DMS 273 (cell line): Measurements from ENCODE around the gene MAD1L1.

ENCODE experiments used
- DNase-seq: peaks from one replicate; lab custom pipeline; 2025; ENCODE audit not compliant: unreplicated experiment; lab: John Stamatoyannopoulos, UW

Gene MAD1L1

DNA sequence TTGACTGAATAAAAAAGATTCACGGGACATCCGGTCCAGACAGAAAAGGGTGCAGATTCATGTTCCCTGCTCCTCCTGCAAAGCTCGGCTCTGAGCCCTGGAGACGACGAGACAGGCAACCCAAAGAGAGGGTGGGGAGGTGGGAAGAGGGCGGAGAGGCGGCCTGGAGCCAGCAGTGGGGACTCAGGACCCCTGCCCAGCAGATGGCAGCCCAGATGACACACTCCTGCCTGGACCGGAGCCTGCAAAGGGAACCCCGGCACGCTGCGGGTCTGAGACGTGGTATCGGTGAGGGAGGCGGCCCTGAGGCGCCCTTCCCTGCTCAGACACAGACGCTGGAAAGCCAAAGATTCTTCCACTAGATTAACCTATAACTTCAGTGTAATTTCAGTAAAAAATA, 311.9 kb downstream of the MAD1L1 start:
- no peak for DNase-seq

DNA sequence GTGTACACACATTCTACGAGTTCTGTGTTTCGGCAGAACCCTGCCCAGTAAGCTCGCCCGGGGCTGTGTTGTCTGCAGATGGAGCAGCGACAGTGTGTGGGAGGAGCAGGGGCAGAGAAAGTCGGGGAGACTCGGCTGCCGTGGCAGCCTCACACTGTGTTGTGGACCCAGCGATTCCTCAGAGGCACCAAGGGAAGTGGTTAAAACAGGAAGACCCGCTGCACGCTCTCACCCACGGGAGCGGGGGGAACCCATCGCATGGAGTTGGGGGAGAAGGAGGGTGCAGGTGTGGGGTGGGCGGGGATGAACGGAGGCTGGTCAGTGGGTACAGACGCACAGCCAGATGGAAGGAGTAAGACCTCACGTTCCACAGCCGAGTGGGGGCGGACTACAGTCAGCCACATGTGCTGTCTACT, 312.5 kb downstream of the MAD1L1 start:
- no peak for DNase-seq

DNA sequence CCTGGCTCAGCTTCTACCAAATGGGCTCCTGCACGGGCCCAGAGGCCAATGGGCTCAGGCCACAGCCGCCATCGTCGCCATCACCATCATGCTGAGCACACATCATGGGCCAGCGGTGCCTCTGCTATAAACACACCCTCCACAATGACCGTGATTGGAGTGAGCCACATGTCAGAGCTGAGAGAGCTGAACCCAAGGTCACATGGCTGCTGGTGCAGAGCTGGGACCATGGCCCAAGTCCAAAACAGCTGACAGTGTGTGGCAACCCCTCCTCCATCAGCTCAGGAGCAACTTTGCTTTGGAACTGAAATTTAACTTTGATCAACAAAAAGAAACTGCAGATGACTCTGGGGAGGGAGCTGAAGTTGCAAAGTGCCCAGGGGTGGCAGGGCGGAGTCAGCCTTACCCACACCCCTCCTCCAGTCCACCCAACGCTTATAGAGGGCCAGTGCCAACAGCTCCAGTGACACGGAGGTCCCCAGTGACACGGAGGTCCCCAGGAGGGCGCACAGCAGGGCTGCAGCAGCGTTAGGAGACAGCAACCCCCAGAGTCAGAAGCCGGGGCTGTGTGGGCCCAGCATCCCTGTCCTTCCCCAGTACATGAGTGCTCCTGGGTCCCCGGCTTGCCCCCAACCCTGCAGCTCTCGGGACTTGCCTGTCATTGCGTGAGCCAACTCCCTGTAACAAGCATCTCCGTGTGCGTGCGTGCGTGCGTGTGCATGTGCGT, 313.0 kb downstream of the MAD1L1 start:
- DNase-seq, result no peak

DNA sequence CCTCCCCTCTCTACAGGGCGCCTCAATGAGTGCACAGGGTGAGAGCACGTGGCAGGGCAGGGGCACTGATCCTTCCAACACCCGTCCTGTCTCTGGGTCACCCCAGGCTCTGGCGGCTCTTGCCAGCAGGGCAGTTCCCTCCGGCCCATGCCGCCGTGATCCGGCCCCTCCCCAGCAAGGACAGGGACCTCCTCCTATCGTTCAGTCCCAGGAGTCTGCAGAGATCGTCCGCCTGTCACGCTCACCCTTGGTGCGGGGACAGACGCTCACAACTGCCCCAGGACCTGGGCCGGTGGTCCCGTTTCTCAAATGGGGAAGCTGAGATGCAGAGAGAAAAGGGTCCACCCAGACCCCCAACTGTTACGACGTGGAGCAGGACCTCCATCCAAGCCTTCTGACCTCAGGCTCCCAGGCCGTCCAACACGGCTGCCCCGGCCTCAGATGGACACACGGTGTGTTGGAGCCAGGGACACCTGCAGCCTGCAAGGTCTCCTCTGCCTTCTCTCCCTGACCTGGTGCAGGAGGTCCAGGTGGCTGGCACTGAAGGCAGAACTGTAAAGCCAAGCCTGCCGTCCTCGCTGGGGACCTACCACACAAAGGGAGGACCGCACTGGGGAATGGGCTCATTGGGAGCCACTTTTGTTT, 313.7 kb downstream of the MAD1L1 start:
- no peak for DNase-seq

DNA sequence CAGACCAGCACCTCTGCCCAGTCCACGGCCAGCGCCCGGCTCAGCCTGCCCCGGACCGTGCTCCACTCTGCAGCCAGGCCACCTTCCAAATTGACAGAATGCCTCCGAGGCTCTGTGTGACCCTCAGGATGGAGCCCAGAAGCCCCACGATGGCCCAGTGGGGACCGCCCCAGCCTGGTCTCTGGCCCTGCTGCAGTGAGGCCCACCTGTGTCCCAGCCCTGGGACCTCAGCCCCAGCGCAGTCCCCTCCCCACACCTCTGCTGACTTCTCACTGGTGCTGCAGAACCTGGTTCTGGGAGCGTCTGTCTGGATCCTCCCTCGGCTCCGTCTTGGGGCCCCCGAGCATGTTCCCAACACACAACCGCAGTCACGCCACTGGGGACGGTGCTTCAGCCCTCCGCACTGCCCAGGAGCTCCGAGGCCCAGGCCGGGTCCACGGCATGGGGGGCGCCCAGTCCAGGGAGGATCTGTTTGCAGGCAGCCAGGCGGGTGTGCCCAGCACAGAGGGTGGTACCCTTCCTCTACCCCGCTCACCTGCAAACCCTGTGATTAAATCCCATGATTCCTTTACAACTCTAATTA, 314.6 kb downstream of the MAD1L1 start:
- no peak for DNase-seq

DNA sequence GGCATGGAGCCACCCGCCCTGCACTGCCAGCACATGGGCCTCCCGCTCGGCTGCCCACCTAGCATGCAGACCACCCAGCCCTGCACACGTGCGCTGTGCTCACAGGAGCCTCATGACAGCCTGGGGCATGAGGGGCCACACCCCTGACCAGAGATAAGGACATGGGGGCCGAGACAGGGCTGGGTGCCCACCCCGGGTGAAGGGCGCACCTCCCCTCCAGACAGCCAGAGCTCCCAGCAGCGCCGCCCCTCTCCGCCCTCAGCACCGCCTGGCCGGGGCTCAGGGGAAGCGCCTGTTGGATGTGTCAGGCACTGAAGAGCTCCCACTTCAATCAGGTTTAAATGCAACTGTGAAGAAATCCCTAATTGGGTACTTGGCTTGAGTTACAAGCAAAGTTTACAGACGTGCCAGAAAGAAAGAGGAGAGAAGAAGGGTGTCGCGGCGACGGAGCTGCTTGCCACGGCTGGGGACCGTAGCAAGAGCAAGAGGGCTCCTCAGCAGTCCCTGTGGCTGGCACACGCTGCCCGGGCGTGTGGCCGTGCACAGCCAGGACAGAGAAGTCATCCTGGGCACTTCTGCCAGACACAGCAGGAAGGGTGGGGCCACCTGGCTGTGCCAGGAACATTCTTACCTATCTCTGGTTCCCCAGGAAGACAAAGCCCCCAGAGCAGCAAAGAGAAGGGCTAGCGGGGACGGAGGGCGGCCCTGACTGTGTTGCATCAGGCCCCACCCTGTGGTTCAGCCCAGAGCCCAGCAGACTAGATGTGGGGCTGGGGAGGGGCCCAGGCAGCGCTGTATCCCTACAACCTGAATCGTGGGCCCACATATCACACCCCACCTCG, 315.3 kb downstream of the MAD1L1 start:
- no peak for DNase-seq

DNA sequence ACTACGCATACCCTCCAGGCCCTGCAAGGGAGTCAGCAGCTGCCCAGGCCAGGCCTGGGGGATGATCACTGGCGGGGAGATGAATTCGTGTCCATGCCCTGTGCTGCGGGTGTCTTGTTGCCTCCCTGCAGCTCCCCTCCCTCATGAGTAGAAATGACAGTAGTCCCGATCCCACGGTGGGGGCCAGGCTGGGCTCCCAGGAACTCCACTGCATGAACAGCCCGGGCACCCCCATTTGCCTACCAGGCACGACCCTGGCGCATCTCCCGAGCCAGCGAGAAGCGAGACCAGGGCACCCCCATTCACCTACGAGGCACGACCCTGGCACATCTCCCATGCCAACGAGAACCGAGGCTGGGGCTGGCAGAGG, 316.2 kb downstream of the MAD1L1 start:
- DNase-seq, result no peak

DNA sequence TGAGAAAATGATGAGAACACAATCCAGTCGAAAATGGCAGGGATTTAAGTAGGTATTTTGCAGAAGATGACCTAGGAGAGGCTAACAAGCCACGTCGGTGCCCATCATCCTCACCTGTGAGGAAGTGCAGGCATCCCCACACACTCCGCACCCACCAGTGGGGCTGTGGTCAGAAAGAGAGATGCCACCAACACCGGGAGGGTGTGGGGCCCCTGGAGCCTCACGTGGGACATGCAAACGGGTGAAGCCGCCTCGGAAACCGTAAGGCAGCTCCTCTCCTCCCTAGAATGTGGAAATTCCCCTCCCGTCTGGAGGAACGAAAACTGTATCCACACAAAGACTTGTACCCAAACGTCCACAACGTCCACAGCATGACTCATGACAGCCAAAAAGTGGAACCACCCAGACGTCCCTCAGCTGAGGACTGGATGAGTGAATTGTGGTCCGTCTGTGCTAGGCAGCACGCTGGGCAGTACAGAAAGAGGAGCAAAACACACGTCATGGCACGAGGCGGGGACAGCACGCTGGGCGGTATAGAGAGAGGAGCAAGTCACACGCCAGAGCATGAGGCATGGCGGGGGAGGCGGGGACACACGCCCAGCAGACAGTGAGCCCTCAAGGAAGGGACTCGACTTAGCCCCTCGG, 316.7 kb downstream of the MAD1L1 start:
- DNase-seq, result no peak

DNA sequence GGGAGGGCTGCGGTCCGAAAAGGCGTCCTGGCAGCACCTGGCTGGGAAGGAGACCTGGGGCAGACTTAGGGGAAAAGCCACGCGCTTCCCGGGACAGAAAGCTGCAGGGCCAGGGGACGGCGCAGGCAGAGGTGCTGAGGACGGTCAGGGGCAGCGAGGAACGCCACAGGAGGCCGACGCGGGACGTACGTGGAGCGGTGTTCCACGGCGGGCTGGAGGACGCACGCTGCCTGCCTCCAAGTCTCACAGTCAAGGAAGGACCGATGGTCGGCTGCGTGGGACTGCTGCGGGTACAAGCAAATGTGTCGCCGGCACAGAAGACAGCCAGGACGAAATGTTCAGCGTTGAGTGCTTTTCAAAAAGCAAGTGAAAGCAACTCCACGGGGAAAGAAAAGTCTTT, 317.4 kb downstream of the MAD1L1 start:
- DNase-seq, result no peak

DNA sequence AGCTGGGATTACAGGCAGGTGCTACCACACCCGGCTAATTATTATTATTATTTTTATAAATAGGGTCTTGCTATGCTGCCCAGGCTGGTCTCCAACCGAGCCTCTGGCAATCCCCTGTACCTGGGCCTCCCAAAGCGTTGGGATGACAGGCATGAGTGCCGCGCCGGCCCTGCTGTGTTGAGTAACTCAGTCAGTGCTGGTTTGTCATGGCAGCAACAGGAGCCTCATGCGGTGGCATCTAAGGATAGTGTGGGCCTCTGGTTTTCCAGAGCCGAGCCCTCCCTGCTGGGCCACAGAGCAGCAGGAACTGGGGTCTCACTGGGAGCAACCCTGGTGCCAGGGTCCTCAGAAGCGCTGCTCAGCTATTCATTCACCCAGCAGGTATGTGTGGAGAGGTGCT, 318.0 kb downstream of the MAD1L1 start:
- DNase-seq, result no peak

DNA sequence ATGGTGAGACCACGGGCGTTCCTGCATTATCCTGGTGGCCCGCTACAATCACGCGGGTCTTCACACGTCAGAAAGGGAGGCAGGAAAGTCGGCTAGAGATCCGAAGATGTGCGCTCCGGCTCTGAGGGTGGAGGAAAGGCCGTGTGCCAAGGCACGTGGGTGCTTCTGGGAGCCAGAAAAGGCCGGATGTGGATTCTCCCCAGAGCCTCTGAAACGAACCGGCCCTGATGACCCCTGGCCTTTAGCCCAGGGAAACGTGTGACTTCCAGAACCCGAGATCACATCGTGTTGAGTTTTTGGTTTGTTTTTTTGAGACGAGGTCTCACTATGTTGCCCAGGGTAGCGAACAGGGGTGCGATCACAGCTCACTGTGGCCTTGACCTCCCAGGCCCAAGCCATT, 318.4 kb downstream of the MAD1L1 start:
- DNase-seq, result no peak

DNA sequence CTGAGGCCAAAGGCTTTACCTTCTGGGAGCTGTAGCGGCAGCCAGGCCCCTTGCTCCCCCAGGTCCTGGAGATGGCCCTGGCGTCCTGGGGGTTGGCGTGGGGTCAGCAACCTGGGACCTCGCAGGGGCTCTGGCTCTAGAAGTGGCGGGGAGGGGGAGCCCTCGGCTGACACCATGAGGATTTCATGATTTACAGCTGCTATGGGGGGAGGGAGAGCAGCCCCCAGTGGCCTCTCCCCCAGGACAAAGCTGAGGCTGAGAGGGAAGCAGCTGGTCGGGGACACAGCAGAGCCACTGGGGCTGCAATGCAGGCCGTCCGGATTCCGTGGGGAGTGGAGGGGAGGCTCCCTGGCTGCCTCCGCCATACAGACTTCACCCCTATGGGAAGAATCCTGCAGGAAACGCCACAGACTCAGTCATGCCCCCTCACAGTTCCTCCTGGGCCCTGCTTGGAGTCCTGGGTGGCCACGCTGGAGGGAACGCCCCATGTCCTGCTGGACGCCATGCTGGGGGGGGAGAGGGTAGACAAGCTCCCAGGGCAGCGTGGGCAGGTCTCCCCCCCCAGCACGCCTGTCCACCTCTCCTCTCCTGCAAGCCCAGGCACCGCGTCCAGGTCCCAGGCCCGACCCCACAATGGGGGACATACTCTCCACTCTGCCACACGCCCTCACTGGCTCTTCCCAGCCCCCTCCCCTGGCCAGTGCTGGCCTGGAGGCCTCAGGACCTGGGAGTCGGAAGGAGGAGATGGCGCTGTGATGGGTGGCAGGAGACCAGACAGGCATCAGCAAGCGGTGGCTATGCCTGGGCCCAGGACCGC, 319.1 kb downstream of the MAD1L1 start:
- no peak for DNase-seq

DNA sequence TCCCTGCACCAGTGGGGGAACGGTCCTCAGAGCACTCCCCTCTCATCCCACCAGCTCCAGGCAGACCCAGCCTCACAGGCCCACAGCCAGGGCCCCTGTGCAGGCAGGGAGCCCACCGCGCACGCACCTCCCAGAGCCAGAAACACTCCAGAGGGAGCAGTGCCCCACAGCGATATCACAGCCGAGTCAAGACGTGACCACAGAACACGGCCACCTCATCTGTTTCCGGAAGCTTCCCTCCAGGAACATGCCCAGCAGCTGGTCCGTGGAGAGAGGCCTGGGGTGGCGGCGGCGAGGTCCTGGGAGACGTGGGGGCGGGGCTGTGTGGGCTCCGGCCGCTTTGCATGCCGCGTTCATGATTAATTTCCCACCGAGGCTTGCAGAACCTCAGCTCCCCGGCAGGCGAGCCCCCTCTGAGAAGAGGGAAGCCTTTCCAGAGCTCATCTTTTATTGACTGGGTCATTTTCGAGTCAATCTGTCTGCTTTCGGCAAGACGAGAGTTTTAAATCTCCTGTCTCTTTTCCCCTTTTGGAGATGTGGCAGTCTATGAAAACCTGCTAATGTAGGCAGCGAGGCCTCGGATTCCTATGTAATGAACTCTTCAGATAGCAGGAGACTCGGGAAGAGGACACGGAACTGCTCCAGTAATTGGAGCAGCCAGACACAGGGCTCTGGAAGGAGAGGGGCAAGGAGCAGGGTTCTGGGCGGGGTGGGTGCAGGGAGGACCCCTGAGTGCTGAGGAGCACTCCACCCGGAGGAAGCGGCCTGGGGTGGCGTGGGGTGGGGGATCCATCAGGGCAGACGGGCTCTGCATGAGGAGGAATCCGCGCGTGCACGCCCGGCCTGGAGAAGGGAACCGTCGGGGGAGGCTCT, 319.9 kb downstream of the MAD1L1 start:
- DNase-seq, result no peak

DNA sequence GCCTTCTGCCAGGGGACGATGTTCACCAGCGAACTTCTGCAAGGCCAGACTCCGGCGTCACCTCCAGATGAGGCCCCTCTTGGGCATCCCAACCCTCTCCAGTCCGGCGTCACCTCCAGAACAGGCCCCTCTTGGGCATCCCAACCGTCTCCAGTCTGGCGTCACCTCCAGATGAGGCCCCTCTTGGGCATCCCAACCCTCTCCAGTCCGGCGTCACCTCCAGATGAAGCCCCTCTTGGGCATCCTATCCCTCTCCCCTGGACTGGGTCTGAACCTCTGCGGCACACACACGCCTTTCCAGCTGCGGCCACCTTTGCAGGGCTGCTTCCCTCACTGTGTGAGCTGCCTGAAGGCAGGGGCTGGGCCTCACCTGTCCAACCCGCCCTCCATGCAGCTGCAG, 321.2 kb downstream of the MAD1L1 start:
- no peak for DNase-seq

DNA sequence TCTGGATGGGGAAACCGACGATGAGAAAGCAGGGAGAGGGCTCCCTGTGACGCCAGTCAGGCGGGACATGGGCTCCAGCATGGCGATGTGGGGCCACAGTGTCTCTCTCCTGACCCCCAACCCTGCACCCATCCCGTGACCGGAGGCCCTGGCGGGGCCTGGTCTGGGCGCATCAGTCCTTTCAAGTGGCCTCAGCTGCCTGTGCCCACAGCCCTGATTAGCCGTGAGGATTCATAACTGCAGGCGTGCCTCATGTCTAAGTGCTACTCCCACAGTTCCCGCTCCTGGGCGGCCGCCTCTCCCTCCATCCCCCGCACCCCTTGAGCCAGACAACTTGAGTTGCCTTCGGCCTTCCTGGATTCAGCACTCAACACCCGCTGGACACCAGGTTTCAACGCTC, 321.9 kb downstream of the MAD1L1 start:
- no peak for DNase-seq

DNA sequence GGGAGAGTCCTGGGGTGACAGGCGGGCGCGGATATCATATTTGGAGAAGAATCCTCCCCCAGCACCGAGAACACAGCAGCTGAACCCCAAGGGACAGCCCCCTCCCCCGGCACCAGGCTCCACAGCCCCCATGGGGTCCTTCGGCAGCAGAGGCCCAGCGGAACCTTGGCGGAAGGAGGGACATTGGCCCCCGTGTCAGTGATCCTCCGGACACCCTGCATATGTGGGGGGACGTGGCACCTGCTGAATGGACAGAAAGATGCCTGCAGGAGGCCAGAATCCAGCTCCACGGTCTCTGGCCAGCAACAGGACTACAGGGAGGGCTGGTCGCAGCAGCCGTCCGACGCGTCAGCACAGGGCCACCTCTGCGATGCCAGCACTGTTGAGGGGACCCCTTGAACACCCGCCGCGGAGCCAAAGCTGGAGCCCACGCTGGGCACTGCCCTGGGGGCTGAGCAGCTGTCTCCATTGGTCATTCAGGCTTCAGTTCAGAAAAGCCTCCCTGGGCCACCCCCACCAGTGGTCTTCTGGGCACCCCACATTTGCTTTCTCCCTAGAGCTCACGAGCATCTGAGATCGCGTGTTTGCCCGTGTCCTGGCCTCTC, 322.6 kb downstream of the MAD1L1 start:
- DNase-seq, result no peak

DNA sequence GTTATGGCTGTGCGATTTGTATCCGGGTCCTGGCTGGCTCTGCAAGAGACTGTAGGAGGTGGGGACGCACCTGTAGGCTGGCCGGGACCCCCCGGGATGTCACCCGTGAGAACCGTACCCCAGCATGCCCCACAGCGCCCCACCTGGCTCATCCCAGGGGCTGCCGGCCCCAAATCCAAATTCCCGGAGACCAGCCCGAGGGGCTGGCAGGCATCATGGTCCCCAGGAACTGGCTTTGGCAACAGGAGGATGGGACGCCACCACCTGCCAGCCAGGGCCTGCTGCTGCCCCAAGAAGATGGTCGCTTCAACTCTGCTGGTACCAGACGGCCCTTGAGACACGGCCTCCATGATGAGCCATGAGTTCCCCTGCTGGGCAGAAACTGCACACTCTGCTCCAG, 323.3 kb downstream of the MAD1L1 start:
- no peak for DNase-seq

DNA sequence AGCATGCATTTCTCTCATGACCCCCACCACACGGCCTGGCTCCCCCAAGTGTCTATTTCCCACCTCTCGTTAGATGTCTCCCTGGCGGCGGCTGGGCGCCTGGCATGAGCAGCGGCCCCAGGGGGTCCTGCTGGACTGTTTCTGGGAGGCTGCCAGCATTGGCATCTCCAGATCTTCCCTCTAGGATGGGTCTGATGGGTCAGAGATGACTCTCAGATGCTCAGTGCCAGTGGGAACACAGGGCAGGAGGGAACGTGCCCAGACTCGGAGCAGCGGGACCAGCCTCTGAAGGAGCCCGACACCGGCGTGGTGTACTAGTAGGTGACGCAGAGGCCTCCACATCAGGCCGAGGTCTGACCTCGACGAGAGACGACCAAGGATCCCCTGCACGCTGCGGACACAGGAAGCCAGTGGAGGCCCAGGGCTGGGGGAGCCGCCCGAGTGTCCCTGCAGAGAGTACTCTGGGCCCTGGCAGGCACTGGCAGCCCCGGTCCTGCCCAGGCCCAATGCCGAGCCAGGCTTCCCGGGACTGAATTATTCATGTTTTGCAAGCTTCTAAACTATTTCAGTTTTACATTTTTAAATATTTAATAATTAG, 323.8 kb downstream of the MAD1L1 start:
- DNase-seq, result no peak
